ENCODE data around the gene TBC1D1. TPM values are rescaled to one million over a fixed set of nuclear protein-coding genes. Genes with fewer than 3 reads are reported as not detected.
A peak's percentile ranks its signal among the peaks of the same experiment; 100 is the strongest.

The TBC1D1 gene
- total and polyA plus RNA-seq, 3 experiments from 2014 or later, result 26.7 to 76.1 (median 73.1) TPM

- Mint-ChIP-seq H3K27ac (peak overlapping the region in 4 of 8 donors; percentile 4 to 78 (median 24)), H3K9me3 (no peaks in the 10 kb centered on the region), H3K4me3 (no peak overlapping the region), H3K4me1 (peaks cover 0 to 8% (median 4%) of the 10 kb centered on the region in 3 donors), H3K27me3 (peaks cover 0 to 1% of the 10 kb centered on the region in 2 donors), H3K36me3 (peaks cover 0 to 67% (median 10%) of the 10 kb centered on the region in 3 donors)
- Histone ChIP-seq H3K9me3 (ENCODE audit: low read length) (no peaks in the 10 kb centered on the region), H3K36me3 (ENCODE audit: insufficient read depth, low read length) (no peaks in the 10 kb centered on the region), H3K4me3 (ENCODE audit: low read length) (no peak overlapping the region), H3K27ac (ENCODE audit: low read depth, low read length) (no peak overlapping the region), H3K27me3 (ENCODE audit: insufficient read depth, low read length, poor library complexity, severe bottlenecking) (no peaks in the 10 kb centered on the region), H3K4me1 (ENCODE audit: insufficient read depth, low read length) (no peaks in the 10 kb centered on the region)
- ChIA-PET CTCF (interaction anchor here (0.7 to 1.3 kb wide), 2 partner anchors 8 to 91 kb away, joined by 3 to 4 read pairs; no protein-coding TSS in a partner anchor), POLR2A (no interaction called here)
- no peak for DNase-seq
Measured at GRCh38 chr4:38082424-38083385, 191.8 kb downstream of the TBC1D1 start.

DNA sequence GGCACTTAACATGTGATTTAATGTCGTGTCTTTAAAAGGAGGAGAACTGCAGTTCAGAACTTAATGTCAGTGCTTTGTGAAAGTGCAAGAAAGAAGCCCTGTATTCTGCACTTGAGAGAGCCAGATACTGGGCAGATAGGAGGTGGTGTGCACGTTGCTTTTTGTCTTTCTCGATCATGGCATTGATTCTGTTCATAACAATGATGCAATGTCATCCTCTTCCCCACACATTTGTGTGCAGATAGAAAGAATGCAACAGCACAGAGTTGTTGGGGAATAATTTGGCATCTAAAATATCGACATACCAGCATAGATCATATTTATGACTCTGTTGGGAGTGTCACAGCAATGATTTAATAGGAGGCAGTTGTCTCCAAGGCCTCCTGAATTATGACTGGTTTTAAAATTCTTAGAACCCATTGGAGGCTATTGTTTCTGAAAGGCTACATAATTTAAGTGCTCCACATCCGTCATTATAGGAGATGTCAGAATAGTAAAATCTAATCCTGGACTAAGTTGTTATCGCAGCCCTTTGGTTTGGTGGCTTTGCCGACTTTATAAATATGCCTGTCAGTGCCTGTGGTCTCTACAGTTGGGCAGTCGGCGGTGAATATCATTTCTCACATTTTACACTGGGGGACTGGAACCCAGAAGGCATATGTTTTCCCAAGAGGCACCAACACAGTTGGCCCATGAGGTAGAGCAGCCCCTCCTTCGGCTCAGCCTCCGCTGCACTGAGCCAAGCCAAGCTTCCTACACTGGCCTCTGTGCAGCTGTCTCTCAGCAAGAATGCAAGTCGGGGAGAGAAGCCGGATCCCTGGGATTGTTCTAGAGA is 194.2 kb downstream of the TBC1D1 start:
- H3K4me1 Mint-ChIP-seq, result peaks cover 0 to 8% (median 0%) of the 10 kb centered on the region in 3 donors
- no peak overlapping the region for H3K4me3 Mint-ChIP-seq
- DNase-seq, result no peak
- H3K27me3 Mint-ChIP-seq, result peaks cover 0 to 1% of the 10 kb centered on the region in 2 donors
- CTCF ChIA-PET, result interaction anchor here (1.2 kb wide), 1 partner anchor 50 kb away, joined by 3 read pairs; no protein-coding TSS in a partner anchor
- H3K4me1 ChIP-seq (ENCODE audit: insufficient read depth, low read length), result no peaks in the 10 kb centered on the region
- peaks cover under 1 to 67% (median 13%) of the 10 kb centered on the region in 3 donors for H3K36me3 Mint-ChIP-seq
- H3K36me3 ChIP-seq (ENCODE audit: insufficient read depth, low read length), result no peaks in the 10 kb centered on the region
- H3K9me3 Mint-ChIP-seq, result no peaks in the 10 kb centered on the region
- no peak overlapping the region for H3K27ac Mint-ChIP-seq
- H3K9me3 ChIP-seq (ENCODE audit: low read length), result no peaks in the 10 kb centered on the region
- no peak overlapping the region for H3K27ac ChIP-seq (ENCODE audit: low read depth, low read length)
- no peaks in the 10 kb centered on the region for H3K27me3 ChIP-seq (ENCODE audit: insufficient read depth, low read length, poor library complexity, severe bottlenecking)
- POLR2A ChIA-PET, result no interaction called here
- H3K4me3 ChIP-seq (ENCODE audit: low read length), result no peak overlapping the region

GRCh38 chr4:38085751-38086150 is 194.9 kb downstream of the TBC1D1 start:
- H3K4me1 ChIP-seq (ENCODE audit: insufficient read depth, low read length), result no peaks in the 10 kb centered on the region
- ChIA-PET POLR2A (no interaction called here), CTCF (interaction anchor here (1.0 to 1.1 kb wide), 2 partner anchors 12 to 646 kb away, joined by 3 read pairs; no protein-coding TSS in a partner anchor)
- H3K4me3 Mint-ChIP-seq, result no peak overlapping the region
- H3K27ac Mint-ChIP-seq, result no peak overlapping the region
- no peak overlapping the region for H3K27ac ChIP-seq (ENCODE audit: low read depth, low read length)
- no peaks in the 10 kb centered on the region for H3K9me3 ChIP-seq (ENCODE audit: low read length)
- H3K27me3 ChIP-seq (ENCODE audit: insufficient read depth, low read length, poor library complexity, severe bottlenecking), result no peaks in the 10 kb centered on the region
- DNase-seq, result no peak
- H3K36me3 ChIP-seq (ENCODE audit: insufficient read depth, low read length), result no peaks in the 10 kb centered on the region
- no peaks in the 10 kb centered on the region for H3K9me3 Mint-ChIP-seq
- peaks cover 0 to 1% of the 10 kb centered on the region in 2 donors for H3K27me3 Mint-ChIP-seq
- H3K36me3 Mint-ChIP-seq, result peaks cover 6 to 68% (median 18%) of the 10 kb centered on the region in 3 donors
- H3K4me1 Mint-ChIP-seq, result peaks cover 0 to 14% (median 6%) of the 10 kb centered on the region in 3 donors
- no peak overlapping the region for H3K4me3 ChIP-seq (ENCODE audit: low read length)

DNA sequence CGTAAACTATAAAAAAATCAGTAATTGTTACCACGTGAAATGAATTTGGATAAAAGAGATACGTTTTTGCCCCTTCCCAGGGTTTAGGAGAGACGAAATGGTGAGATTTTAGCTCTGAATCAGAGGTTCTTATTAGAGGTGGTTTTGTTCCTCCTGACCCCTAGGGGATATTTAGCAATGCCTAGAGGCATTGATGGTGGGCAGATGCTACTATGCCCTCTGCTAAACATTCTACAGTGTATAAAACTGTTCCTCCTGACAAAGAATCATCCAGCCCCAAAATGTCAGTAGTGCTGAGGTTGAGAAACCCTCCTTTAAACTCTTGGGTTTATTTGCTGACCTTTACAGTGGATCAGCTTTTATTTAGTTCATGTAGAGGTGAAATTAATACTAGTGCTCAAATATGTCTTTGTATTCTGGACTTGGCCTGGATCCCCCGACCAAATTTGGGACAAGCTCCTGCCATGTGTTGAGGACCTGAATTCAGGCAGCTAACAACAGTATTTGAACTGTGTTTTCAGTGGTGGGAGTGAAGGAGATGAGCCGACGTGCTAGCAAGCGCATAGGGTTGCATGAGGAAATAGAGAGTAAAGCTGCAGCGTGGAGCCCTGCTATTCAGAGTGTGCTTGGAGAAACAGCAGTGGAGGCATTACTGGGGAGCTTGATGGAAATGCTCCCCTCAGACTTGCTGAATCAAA is 195.4 kb downstream of the TBC1D1 start:
- Mint-ChIP-seq H3K36me3 (peaks cover 9 to 71% (median 21%) of the 10 kb centered on the region in 3 donors), H3K27ac (peak overlapping the region in 1 of 8 donors; percentile 41), H3K4me1 (peaks cover 0 to 19% (median 6%) of the 10 kb centered on the region in 3 donors), H3K4me3 (peak overlapping the region in 1 of 7 donors; percentile 45), H3K9me3 (no peaks in the 10 kb centered on the region), H3K27me3 (peaks cover 0 to 1% of the 10 kb centered on the region in 2 donors)
- no peaks in the 10 kb centered on the region for H3K4me1 ChIP-seq (ENCODE audit: insufficient read depth, low read length)
- H3K27me3 ChIP-seq (ENCODE audit: insufficient read depth, low read length, poor library complexity, severe bottlenecking), result no peaks in the 10 kb centered on the region
- no peak overlapping the region for H3K27ac ChIP-seq (ENCODE audit: low read depth, low read length)
- no peak for DNase-seq
- H3K9me3 ChIP-seq (ENCODE audit: low read length), result no peaks in the 10 kb centered on the region
- ChIA-PET CTCF (interaction anchor here (1.0 to 1.1 kb wide), 2 partner anchors 12 to 645 kb away, joined by 3 read pairs; no protein-coding TSS in a partner anchor), POLR2A (no interaction called here)
- no peaks in the 10 kb centered on the region for H3K36me3 ChIP-seq (ENCODE audit: insufficient read depth, low read length)
- H3K4me3 ChIP-seq (ENCODE audit: low read length), result no peak overlapping the region

DNA sequence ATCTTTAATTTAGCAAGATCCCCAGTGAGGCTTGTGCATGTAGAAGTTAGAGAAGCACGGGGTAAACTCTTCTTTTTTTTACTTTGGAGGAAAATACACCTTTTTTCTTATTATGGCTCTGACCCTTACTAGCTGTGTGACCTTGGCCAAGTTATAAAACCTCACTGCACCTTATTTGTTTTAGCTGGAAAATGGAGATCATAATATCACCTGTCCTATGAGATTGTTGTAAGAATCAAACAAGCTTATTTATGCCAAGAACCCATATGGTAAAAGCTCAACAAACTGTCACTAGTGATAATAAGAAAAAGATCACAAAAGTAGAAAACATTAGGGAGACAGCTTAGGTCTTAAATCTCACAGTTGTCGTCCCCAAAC is 196.0 kb downstream of the TBC1D1 start:
- no peaks in the 10 kb centered on the region for H3K9me3 ChIP-seq (ENCODE audit: low read length)
- no peaks in the 10 kb centered on the region for H3K27me3 ChIP-seq (ENCODE audit: insufficient read depth, low read length, poor library complexity, severe bottlenecking)
- H3K36me3 ChIP-seq (ENCODE audit: insufficient read depth, low read length), result no peaks in the 10 kb centered on the region
- Mint-ChIP-seq H3K4me3 (no peak overlapping the region), H3K27ac (no peak overlapping the region), H3K27me3 (no peaks in the 10 kb centered on the region), H3K36me3 (peaks cover 10 to 71% (median 19%) of the 10 kb centered on the region in 3 donors), H3K4me1 (peaks cover 0 to 19% (median 6%) of the 10 kb centered on the region in 3 donors), H3K9me3 (no peaks in the 10 kb centered on the region)
- no peak overlapping the region for H3K4me3 ChIP-seq (ENCODE audit: low read length)
- ChIA-PET CTCF (interaction anchor here (1.1 kb wide), 1 partner anchor 11 kb away, joined by 3 read pairs; no protein-coding TSS in a partner anchor), POLR2A (no interaction called here)
- H3K27ac ChIP-seq (ENCODE audit: low read depth, low read length), result no peak overlapping the region
- H3K4me1 ChIP-seq (ENCODE audit: insufficient read depth, low read length), result no peaks in the 10 kb centered on the region
- no peak for DNase-seq

GRCh38 chr4:38088321-38088720 is 197.4 kb downstream of the TBC1D1 start:
- H3K36me3 ChIP-seq (ENCODE audit: insufficient read depth, low read length), result no peaks in the 10 kb centered on the region
- POLR2A ChIA-PET, result no interaction called here

DNA sequence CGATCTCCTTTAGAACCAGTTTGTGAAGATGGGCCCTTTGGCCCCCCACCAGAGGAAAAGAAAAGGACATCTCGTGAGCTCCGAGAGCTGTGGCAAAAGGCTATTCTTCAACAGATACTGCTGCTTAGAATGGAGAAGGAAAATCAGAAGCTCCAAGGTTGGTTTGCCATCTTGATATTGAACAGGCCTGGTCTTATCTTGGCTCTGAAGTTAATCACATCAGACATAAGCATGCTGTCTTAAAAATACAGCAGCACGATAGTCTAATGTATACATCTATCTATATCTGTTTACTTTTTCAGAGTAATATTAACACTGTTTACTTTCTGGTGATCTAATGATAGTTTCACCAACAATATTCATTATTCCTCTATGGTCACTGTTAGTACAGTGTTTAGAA is 199.1 kb downstream of the TBC1D1 start:
- peak overlapping the region in 1 of 8 donors; percentile 45 for H3K27ac Mint-ChIP-seq
- H3K4me1 ChIP-seq (ENCODE audit: insufficient read depth, low read length), result no peaks in the 10 kb centered on the region
- H3K36me3 ChIP-seq (ENCODE audit: insufficient read depth, low read length), result no peaks in the 10 kb centered on the region
- H3K4me1 Mint-ChIP-seq, result peaks cover 0 to 19% (median 6%) of the 10 kb centered on the region in 3 donors
- H3K27ac ChIP-seq (ENCODE audit: low read depth, low read length), result no peak overlapping the region
- H3K36me3 Mint-ChIP-seq, result peaks cover 14 to 64% (median 22%) of the 10 kb centered on the region in 3 donors
- POLR2A ChIA-PET, result no interaction called here
- no peak overlapping the region for H3K4me3 ChIP-seq (ENCODE audit: low read length)
- DNase-seq, result no peak
- H3K9me3 Mint-ChIP-seq, result no peaks in the 10 kb centered on the region
- H3K9me3 ChIP-seq (ENCODE audit: low read length), result no peaks in the 10 kb centered on the region
- H3K27me3 Mint-ChIP-seq, result no peaks in the 10 kb centered on the region
- H3K4me3 Mint-ChIP-seq, result no peak overlapping the region
- CTCF ChIA-PET, result interaction anchor here (1.0 to 1.1 kb wide), 4 partner anchors 10 to 641 kb away, joined by 3 to 4 read pairs (median 3); no protein-coding TSS in a partner anchor
- no peaks in the 10 kb centered on the region for H3K27me3 ChIP-seq (ENCODE audit: insufficient read depth, low read length, poor library complexity, severe bottlenecking)

More at GRCh38 chr4:38088321-38088720, 197.4 kb downstream of the TBC1D1 start:
- peaks cover 0 to 19% (median 6%) of the 10 kb centered on the region in 3 donors for H3K4me1 Mint-ChIP-seq
- Histone ChIP-seq H3K27ac (ENCODE audit: low read depth, low read length) (no peak overlapping the region), H3K4me3 (ENCODE audit: low read length) (no peak overlapping the region), H3K9me3 (ENCODE audit: low read length) (no peaks in the 10 kb centered on the region), H3K27me3 (ENCODE audit: insufficient read depth, low read length, poor library complexity, severe bottlenecking) (no peaks in the 10 kb centered on the region), H3K4me1 (ENCODE audit: insufficient read depth, low read length) (no peaks in the 10 kb centered on the region)
- H3K27ac Mint-ChIP-seq, result peak overlapping the region in 4 of 8 donors; percentile 10 to 74 (median 34)
- no peaks in the 10 kb centered on the region for H3K9me3 Mint-ChIP-seq
- H3K4me3 Mint-ChIP-seq, result no peak overlapping the region
- no peaks in the 10 kb centered on the region for H3K27me3 Mint-ChIP-seq
- DNase-seq, result no peak
- CTCF ChIA-PET, result no interaction called here
- H3K36me3 Mint-ChIP-seq, result peaks cover 14 to 72% (median 24%) of the 10 kb centered on the region in 3 donors

All from CD8-positive, alpha-beta memory T cell (primary cell).